HepG2 (cell line): ENCODE measurements around the gene TMED6. TPM values are rescaled to one million over a fixed set of nuclear protein-coding genes. Genes with fewer than 3 reads are reported as not detected.

ENCODE experiments used
- ATAC-seq: fragments of 200-7000 bp; cut with Tn5 transposase; 3 replicates; pipeline ENCODE4 v1.9.1; 2020; ENCODE audit warnings: mild to moderate bottlenecking, moderate library complexity
- BruUV-seq: library from RNA; stranded (reverse); fragments of 400-500 nt; replicated peaks from 2 replicates; lab custom pipeline; 2021; lab: Mats Ljungman, UMichigan
- CTCF ChIA-PET: fragments of 300-600 bp; formaldehyde crosslinking; extraction: SDS; loops from one replicate; lab custom pipeline; 2021; ENCODE audit warnings: low total read pairs, inconsistent platforms, low intra/inter-chr PET ratio; lab: Yijun Ruan, JAX
- POLR2A ChIA-PET: fragments of 350-600 bp; sonication (Branson Sonifier 250); formaldehyde crosslinking; loops from one replicate; lab custom pipeline; 2020; ENCODE audit warnings: antibody characterized with exemption, inconsistent platforms; lab: Yijun Ruan, JAX
- DNase-seq: peaks from one replicate; pipeline ENCODE4 v3.0.0-alpha.2; 2015; ENCODE audit warnings: low spot score
- FAIRE-seq: peaks from 3 replicates; lab custom pipeline; 2011; peaks lifted over from hg19 to GRCh38; lab: Jason Lieb, UNC
- H2AFZ ChIP-seq: one replicate; pipeline ENCODE4 v1.6.1; 2011; ENCODE audit warnings: low read length, inconsistent platforms
- H3K27ac ChIP-seq: fragments of 300-600 bp; 3 replicates; pipeline ENCODE4 v1.8.0; 2011; ENCODE audit warnings: mixed run types, mild to moderate bottlenecking, mixed read lengths, low read length, inconsistent platforms; ENCODE audit not compliant: insufficient read depth; ENCODE audit errors: extremely low read length
- H3K27me3 ChIP-seq, 2 experiments: fragments of 200-600 bp in 1 of 2; 2 replicates in 1 of 2; 3 replicates in 1 of 2; pipeline versions ENCODE4 v1.6.0 to v1.8.0; 2011; ENCODE audit warnings: low read length in 2 of 2, mild to moderate bottlenecking in 2 of 2, moderate library complexity in 2 of 2, inconsistent platforms in 1 of 2; ENCODE audit not compliant: insufficient read depth in 2 of 2, control insufficient read depth in 1 of 2
- H3K36me3 ChIP-seq, 2 experiments: fragments of 200-600 bp in 1 of 2; replicated peaks in 1 of 2; 2 replicates in 1 of 2; 3 replicates in 1 of 2; pipeline versions ENCODE4 v1.5.1 to v1.8.0; 2011; ENCODE audit warnings: low read length in 2 of 2, inconsistent platforms in 1 of 2; ENCODE audit not compliant: insufficient read depth in 2 of 2, control insufficient read depth in 1 of 2
- H3K4me1 ChIP-seq: 2 replicates; pipeline ENCODE4 v1.5.1; 2012; ENCODE audit warnings: low read length, inconsistent platforms; ENCODE audit not compliant: insufficient read depth
- H3K4me2 ChIP-seq: 2 replicates; pipeline ENCODE4 v1.6.0; 2011; ENCODE audit warnings: low read depth, low read length, inconsistent platforms
- H3K4me3 ChIP-seq, 3 experiments: fragments of 200-600 bp in 1 of 3; sonication (generic), shearing (Covaris generic) in 1 of 3; replicated peaks in 1 of 3; 2 replicates each; pipeline ENCODE4 v1.5.1; 2011 to 2016; ENCODE audit warnings: low read length in 3 of 3, inconsistent platforms in 2 of 3, low read depth in 2 of 3, mild to moderate bottlenecking in 2 of 3, control low read depth in 1 of 3, mixed read lengths in 1 of 3; ENCODE audit not compliant: insufficient read depth in 1 of 3
- H3K79me2 ChIP-seq: one replicate; pipeline ENCODE4 v1.6.1; 2011; ENCODE audit warnings: low read length, inconsistent platforms; ENCODE audit not compliant: insufficient read depth
- H3K9ac ChIP-seq: 2 replicates; pipeline ENCODE4 v1.6.0; 2011; ENCODE audit warnings: mild to moderate bottlenecking, low read depth, low read length, inconsistent platforms; ENCODE audit not compliant: insufficient read depth
- H3K9me3 ChIP-seq: 2 replicates; pipeline ENCODE4 v1.5.1; 2012; ENCODE audit warnings: mild to moderate bottlenecking, low read length
- H4K20me1 ChIP-seq: 2 replicates; pipeline ENCODE4 v1.6.0; 2011; ENCODE audit warnings: inconsistent platforms, mild to moderate bottlenecking, low read length, moderate library complexity; ENCODE audit not compliant: insufficient read depth
- CEBPB ChIP-seq: IDR thresholded peaks from 2 replicates; pipeline ENCODE4 v1.6.1; 2011; ENCODE audit warnings: low read depth, low read length, improper control_type of control experiment, borderline replicate concordance
- CREBL2 ChIP-seq: sonication (generic); formaldehyde crosslinking; IDR thresholded peaks from 2 replicates; pipeline ENCODE4 v1.8.1; 2023; ENCODE audit warnings: missing genetic modification reagents, mild to moderate bottlenecking, borderline replicate concordance
- GFI1 ChIP-seq: sonication (generic); formaldehyde crosslinking; IDR thresholded peaks from 2 replicates; pipeline ENCODE4 v1.5.0; 2020; ENCODE audit warnings: missing genetic modification reagents, mild to moderate bottlenecking, borderline replicate concordance
- KLF9 ChIP-seq: IDR thresholded peaks from 2 replicates; pipeline ENCODE4 v1.6.1; 2016; ENCODE audit warnings: low read depth
- KMT2A ChIP-seq: sonication (generic); formaldehyde crosslinking; IDR thresholded peaks from 2 replicates; pipeline ENCODE4 v1.4.0; 2020; ENCODE audit warnings: missing genetic modification reagents
- REL ChIP-seq: sonication (generic); formaldehyde crosslinking; conservative IDR thresholded peaks from 2 replicates; pipeline ENCODE4 v1.8.0; 2022; ENCODE audit warnings: mild to moderate bottlenecking, missing genetic modification reagents, moderate library complexity
- SP1 ChIP-seq, 2 experiments: fragments of 450-650 bp in 1 of 2; sonication (generic) in 1 of 2; formaldehyde crosslinking in 1 of 2; IDR thresholded peaks; 2 replicates each; pipeline versions ENCODE4 v1.4.0 to v1.6.1; 2016 to 2020; ENCODE audit warnings: missing genetic modification reagents in 1 of 2
- SRSF1 ChIP-seq: fragments of 200-400 bp; formaldehyde crosslinking; optimal IDR thresholded peaks from 2 replicates; pipeline ENCODE3; 2017; ENCODE audit warnings: mild to moderate bottlenecking, low read depth, low read length, moderate library complexity
- SYNCRIP ChIP-seq: fragments of 200-400 bp; formaldehyde crosslinking; IDR thresholded peaks from 2 replicates; pipeline ENCODE4 v1.6.1; 2018; ENCODE audit warnings: mild to moderate bottlenecking, low read depth, low read length; ENCODE audit not compliant: insufficient read depth
- ZBTB49 ChIP-seq: sonication (generic); formaldehyde crosslinking; IDR thresholded peaks from 2 replicates; pipeline ENCODE4 v1.4.0; 2020; ENCODE audit warnings: missing genetic modification reagents, borderline replicate concordance
- ZNF180 ChIP-seq: sonication (generic); formaldehyde crosslinking; IDR thresholded peaks from 2 replicates; pipeline ENCODE4 v1.4.0; 2020; ENCODE audit warnings: low read depth, missing genetic modification reagents, borderline replicate concordance
- ZNF646 ChIP-seq: sonication (generic); formaldehyde crosslinking; IDR thresholded peaks from 2 replicates; pipeline ENCODE4 v1.9.0; 2021; ENCODE audit warnings: mild to moderate bottlenecking, missing genetic modification reagents
- ZNF772 ChIP-seq: sonication (generic); formaldehyde crosslinking; IDR thresholded peaks from 2 replicates; pipeline ENCODE4 v1.5.0; 2020; ENCODE audit warnings: mild to moderate bottlenecking, missing genetic modification reagents
- ZNF790 ChIP-seq: sonication (generic); formaldehyde crosslinking; IDR thresholded peaks from 2 replicates; pipeline ENCODE4 v1.8.0; 2022; ENCODE audit warnings: missing genetic modification reagents, mild to moderate bottlenecking, borderline replicate concordance
- WGBS: methylation state at CpG from one replicate; pipeline ENCODE4 v1.1.6; 2017; ENCODE audit warnings: low lambda C conversion rate; 5-methylcytosine and 5-hydroxymethylcytosine counted together
- in situ Hi-C: cut with HindIII; loops from 2 replicates; pipeline ENCODE4 v1.10.0; 2017; ENCODE audit warnings: low pct_unique_long_range_greater_than_20kb; ENCODE audit not compliant: extremely low pct_ligation_motif_present
- intact Hi-C: fragments of 100-400 bp; cut with micrococcal nuclease; formaldehyde crosslinking; loops from one replicate; pipeline ENCODE4 v1.10.0; 2022; ENCODE audit not compliant: unreplicated experiment
- polyA plus RNA-seq, 8 experiments: library from polyadenylated mRNA; depleted of rRNA in 3 of 8; stranded (reverse) in 7 of 8; unstranded in 1 of 8; fragments of >200 nt; fragmentation: Illumina TruSeq in 4 of 8; extraction: Trizol in 4 of 8; gene quantifications; 2 replicates each; pipeline versions ENCODE4 v1.2.1 to v1.2.3, GENCODE V29; 2011 to 2016; ENCODE audit warnings: low read depth in 4 of 8, missing spikeins in 1 of 8, mixed read lengths in 1 of 8; ENCODE audit not compliant: insufficient read depth in 1 of 8
- total RNA-seq, 5 experiments: library from RNA; depleted of rRNA; stranded (reverse); fragments of >200 nt; fragmentation: Illumina TruSeq; extraction: Trizol; gene quantifications; 2 replicates each; pipeline ENCODE4 v1.2.3, GENCODE V29; 2016; ENCODE audit warnings: low read depth in 1 of 5

The TMED6 gene
- total and polyA plus RNA-seq, 2 of the 13 experiments (the other 11 are each of a cell fraction or from before 2014, with no cell fraction given), result 9.8 to 14.4 TPM

- intact Hi-C loops, result no loop called here
- H3K27ac ChIP-seq, result no peak overlapping the region
- H3K27me3 ChIP-seq, result no peaks in the 10 kb centered on the region
- in situ Hi-C loops, result no loop called here
- H3K9ac ChIP-seq, result no peak overlapping the region
- H3K79me2 ChIP-seq, result peaks cover 8% of the 10 kb centered on the region
- H3K4me2 ChIP-seq, result no peak overlapping the region
- H2AFZ ChIP-seq, result no peak overlapping the region
- H3K4me1 ChIP-seq, result peaks cover 17% of the 10 kb centered on the region
- BruUV-seq, result no TSS peak
- POLR2A ChIA-PET, result no interaction called here
- FAIRE-seq (no peak), ATAC-seq (no peak), DNase-seq (no peak)
- H3K36me3 ChIP-seq, result peaks cover 0 to 2% of the 10 kb centered on the region in 2 experiments; a peak in 2 of 5 replicates
- CTCF ChIA-PET, result no interaction called here
- 80% methylated on average over 2 of the region's 2 CpGs for WGBS
- no peak overlapping the region for H3K4me3 ChIP-seq
- no peak for TF ChIP-seq SP1 (IDR thresholded peaks at IDR 0.05)
- no peak for TF ChIP-seq SP1 (CRISPR knock-in tag; IDR thresholded peaks at IDR 0.05)
- TF ChIP-seq REL, result no peak
- TF ChIP-seq SRSF1, result no peak
- TF ChIP-seq ZNF772, result no peak
- TF ChIP-seq ZNF790 (CRISPR knock-in tag), result no peak
- no peak for TF ChIP-seq ZBTB49 (CRISPR knock-in tag)
- no peak for TF ChIP-seq ZNF646 (CRISPR knock-in tag)
- TF ChIP-seq CREBL2 (CRISPR knock-in tag), result no peak
- TF ChIP-seq GFI1 (CRISPR knock-in tag), result no peak
- no peak for TF ChIP-seq SYNCRIP
- TF ChIP-seq CEBPB, result no peak
- TF ChIP-seq KLF9 (CRISPR knock-in tag), result no peak
- TF ChIP-seq ZNF180 (CRISPR knock-in tag), result no peak
- no peak for TF ChIP-seq KMT2A (CRISPR knock-in tag)
- H4K20me1 ChIP-seq, result 0 out of 2 replicates have a peak, but pooled peaks cover 4% of the 10 kb centered on the region
- no peaks in the 10 kb centered on the region for H3K9me3 ChIP-seq
Measured at GRCh38 chr16:69307856-69308255, 43.7 kb downstream of the TMED6 start.
